Gastroesophageal sphincter (tissue), 4 donors: ENCODE data around the gene TLL1. TPM values are rescaled to one million over a fixed set of nuclear protein-coding genes. Genes with fewer than 3 reads are reported as not detected.

Experiments
- ATAC-seq: fragments of 150-250 bp; one replicate; pipeline ENCODE4 v1.9.1; 2016; ENCODE audit warnings: mild to moderate bottlenecking, moderate library complexity
- H3K27ac ChIP-seq, 4 donors: fragments of 200-600 bp; sonication (generic) in 3 of 4; 1 replicate in 3 of 4; 2 replicates in 1 of 4; pipeline ENCODE4 v1.5.1; 2016 to 2019
- H3K27me3 ChIP-seq: fragments of 200-600 bp; sonication (generic); one replicate; pipeline ENCODE4 v1.5.1; 2019
- H3K36me3 ChIP-seq, 2 donors: fragments of 200-600 bp; sonication (generic); one replicate each; pipeline ENCODE4 v1.5.1; 2019; ENCODE audit warnings: control low read depth in 1 of 2
- H3K4me1 ChIP-seq, 3 donors: fragments of 200-600 bp; sonication (generic); 1 replicate in 2 of 3; 2 replicates in 1 of 3; pipeline ENCODE4 v1.5.1; 2016 to 2019; ENCODE audit warnings: control low read depth in 2 of 3
- H3K4me3 ChIP-seq, 2 donors: fragments of 200-600 bp; sonication (generic); one replicate each; pipeline ENCODE4 v1.5.1; 2019; ENCODE audit warnings: mild to moderate bottlenecking in 1 of 2, moderate library complexity in 1 of 2
- H3K9me3 ChIP-seq, 3 donors: fragments of 200-600 bp; sonication (generic); one replicate each; pipeline ENCODE4 v1.5.1; 2017 to 2019; ENCODE audit warnings: control low read depth in 2 of 3
- EP300 ChIP-seq: sonication (generic); formaldehyde crosslinking; IDR thresholded peaks from one replicate; pipeline ENCODE4 v1.6.1; 2017; ENCODE audit warnings: antibody characterized with exemption, mild to moderate bottlenecking
- POLR2A ChIP-seq, 2 donors: fragments of 450-650 bp; IDR thresholded peaks; one replicate each; pipeline ENCODE4 v1.6.1; 2017; ENCODE audit warnings: antibody characterized with exemption in 2 of 2, mild to moderate bottlenecking in 2 of 2, moderate library complexity in 1 of 2
- POLR2AphosphoS5 ChIP-seq: sonication (generic); formaldehyde crosslinking; IDR thresholded peaks from one replicate; pipeline ENCODE4 v1.6.1; 2017; ENCODE audit warnings: antibody characterized with exemption
- WGBS, 2 donors: methylation state at CpG; one replicate each; pipeline ENCODE4 v1.1.5; 2018; ENCODE audit warnings: low coverage in 1 of 2; 5-methylcytosine and 5-hydroxymethylcytosine counted together
- total RNA-seq, 4 donors: library from RNA; depleted of rRNA; stranded (reverse); fragments of >200 nt; gene quantifications; one replicate each; pipeline ENCODE4 v1.1.0, GENCODE V29; 2016
- TF ChIP-seq, protein P1 (sequence below), 4 experiments: fragments of 200-600 bp in 2 of 4; fragments of 450-650 bp in 2 of 4; sonication (generic) in 1 of 4; IDR thresholded peaks; one replicate each; pipeline ENCODE4 v1.5.1; 2017 to 2019; ENCODE audit warnings: antibody characterized with exemption in 4 of 4, mild to moderate bottlenecking in 2 of 4, moderate library complexity in 2 of 4

TLL1 gene
- total RNA-seq, 4 donors from 2014 or later, result 7.0 to 9.3 (median 8.6) TPM

DNA sequence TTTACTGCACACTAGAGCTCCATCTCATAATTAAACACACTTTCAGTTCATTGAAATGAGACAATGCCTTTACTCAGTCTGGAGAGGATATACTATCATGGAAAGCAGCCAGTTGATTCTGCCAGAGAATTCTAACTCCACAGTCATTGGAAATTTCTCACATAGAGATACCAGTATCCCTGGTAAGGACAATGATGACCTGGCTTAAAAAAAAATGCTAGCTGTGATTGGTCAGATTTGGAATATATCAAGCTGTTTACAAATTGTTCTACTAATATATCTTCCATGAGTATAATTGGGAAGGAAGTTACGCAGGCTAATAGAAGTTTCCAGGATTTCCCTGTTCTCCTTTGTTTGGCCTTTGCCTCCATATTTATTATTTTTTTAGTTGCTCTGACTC is 34.5 kb upstream of the TLL1 start:
- 86 to 93% methylated on average over 1 of the region's 1 CpG for WGBS, 2 donors
- Histone ChIP-seq H3K4me3 (no peak overlapping the region), H3K27me3 (no peaks in the 10 kb centered on the region), H3K36me3 (no peaks in the 10 kb centered on the region), H3K4me1 (no peaks in the 10 kb centered on the region), H3K9me3 (no peaks in the 10 kb centered on the region), H3K27ac (peak overlapping the region in 1 of 4 donors; percentile 14)
- TF ChIP-seq, protein P1, sequence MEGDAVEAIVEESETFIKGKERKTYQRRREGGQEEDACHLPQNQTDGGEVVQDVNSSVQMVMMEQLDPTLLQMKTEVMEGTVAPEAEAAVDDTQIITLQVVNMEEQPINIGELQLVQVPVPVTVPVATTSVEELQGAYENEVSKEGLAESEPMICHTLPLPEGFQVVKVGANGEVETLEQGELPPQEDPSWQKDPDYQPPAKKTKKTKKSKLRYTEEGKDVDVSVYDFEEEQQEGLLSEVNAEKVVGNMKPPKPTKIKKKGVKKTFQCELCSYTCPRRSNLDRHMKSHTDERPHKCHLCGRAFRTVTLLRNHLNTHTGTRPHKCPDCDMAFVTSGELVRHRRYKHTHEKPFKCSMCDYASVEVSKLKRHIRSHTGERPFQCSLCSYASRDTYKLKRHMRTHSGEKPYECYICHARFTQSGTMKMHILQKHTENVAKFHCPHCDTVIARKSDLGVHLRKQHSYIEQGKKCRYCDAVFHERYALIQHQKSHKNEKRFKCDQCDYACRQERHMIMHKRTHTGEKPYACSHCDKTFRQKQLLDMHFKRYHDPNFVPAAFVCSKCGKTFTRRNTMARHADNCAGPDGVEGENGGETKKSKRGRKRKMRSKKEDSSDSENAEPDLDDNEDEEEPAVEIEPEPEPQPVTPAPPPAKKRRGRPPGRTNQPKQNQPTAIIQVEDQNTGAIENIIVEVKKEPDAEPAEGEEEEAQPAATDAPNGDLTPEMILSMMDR (IDR thresholded peaks at IDR 0.05), result no peak
- TF ChIP-seq POLR2A (IDR thresholded peaks at IDR 0.05) (no peak), EP300 (no peak), POLR2AphosphoS5 (no peak)
- ATAC-seq, result peak; percentile 42

DNA sequence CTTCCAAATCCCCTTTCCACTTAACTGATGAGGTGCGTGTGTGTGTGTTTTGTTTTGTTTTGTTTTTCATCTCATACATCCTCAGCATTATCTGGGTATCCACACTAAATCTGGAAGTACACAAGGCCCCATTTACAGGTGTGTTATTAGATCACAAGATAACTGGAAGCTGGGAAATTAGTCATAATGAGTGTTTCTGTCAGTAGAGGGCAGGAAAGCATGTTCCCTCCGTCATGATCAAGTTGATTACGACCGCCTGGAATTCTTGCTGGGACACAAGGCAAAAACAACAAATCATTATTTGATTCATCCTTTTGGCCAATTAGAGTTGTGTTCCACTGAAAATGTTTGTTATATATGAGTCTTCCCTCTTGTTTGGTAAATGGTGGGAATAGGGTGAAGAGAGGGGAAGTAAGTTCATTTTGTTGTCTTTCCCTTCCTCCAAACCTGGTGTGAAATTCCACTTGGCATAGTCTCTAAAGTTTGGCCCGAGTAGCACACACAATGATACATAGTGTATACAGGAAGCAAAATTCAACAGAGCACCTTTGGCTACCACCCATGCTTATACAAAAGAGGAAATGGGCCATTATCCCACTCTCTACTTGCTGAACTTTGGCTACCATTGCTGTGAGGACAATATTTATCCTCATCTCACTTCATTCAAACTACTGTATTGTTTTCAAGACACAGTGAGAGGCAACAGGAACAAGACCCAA is 33.3 kb upstream of the TLL1 start:
- WGBS, 2 donors, result 57 to 61% methylated on average over 4 to 5 of the region's 5 CpGs
- no peaks in the 10 kb centered on the region for H3K4me1 ChIP-seq
- H3K9me3 ChIP-seq, result no peaks in the 10 kb centered on the region
- ATAC-seq, result peak; percentile 25
- H3K27ac ChIP-seq, result peak overlapping the region in 1 of 4 donors; percentile 19
- H3K27me3 ChIP-seq, result no peaks in the 10 kb centered on the region
- TF ChIP-seq EP300 (no peak), POLR2A (IDR thresholded peaks at IDR 0.05) (no peak), POLR2AphosphoS5 (no peak)
- TF ChIP-seq, protein P1 (IDR thresholded peaks at IDR 0.05), result no peak
- no peaks in the 10 kb centered on the region for H3K36me3 ChIP-seq
- H3K4me3 ChIP-seq, result no peak overlapping the region

DNA sequence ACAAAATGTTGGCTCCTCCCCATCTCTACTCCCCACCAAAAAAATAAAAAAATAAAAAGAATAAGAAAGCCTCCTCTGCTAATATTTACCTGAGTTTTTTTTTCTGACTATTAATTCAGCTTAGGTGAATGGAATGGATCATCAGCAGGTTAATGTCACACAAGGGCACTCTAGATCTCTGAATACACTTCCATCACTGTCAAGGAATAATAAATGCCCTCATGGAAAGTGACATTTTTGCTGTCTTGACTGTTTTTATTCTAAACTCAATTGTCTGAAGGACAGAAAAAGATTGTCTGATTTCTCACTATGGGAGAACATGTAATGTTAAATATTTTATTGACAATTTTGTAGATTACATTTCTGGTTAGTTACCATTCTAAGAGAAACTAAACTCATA is 30.4 kb upstream of the TLL1 start:
- H3K27ac ChIP-seq, result no peak overlapping the region
- H3K9me3 ChIP-seq, result no peaks in the 10 kb centered on the region
- no peaks in the 10 kb centered on the region for H3K4me1 ChIP-seq
- H3K27me3 ChIP-seq, result no peaks in the 10 kb centered on the region
- no peaks in the 10 kb centered on the region for H3K36me3 ChIP-seq
- TF ChIP-seq POLR2A (IDR thresholded peaks at IDR 0.05) (no peak), POLR2AphosphoS5 (no peak)
- no peak overlapping the region for H3K4me3 ChIP-seq
- no peak for ATAC-seq

DNA sequence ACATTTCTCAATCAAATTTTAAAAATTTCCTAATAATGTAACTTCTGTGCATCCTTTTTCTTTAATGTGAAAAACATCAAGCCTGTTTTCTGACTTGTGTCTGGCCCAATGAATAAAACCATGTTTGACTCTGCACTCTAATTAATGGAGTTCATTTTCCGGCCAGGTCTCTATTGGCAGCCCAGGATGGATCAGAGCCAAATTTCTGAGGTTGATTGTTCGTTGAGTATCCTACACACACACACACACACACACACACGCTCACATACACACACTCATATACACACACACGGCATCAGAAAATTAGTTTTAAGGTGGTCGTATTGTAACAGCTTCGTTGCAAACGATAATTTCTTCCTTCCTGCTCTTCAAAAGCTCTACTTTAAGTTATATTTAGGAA is 28.9 kb upstream of the TLL1 start:
- H3K9me3 ChIP-seq, result no peaks in the 10 kb centered on the region
- H3K36me3 ChIP-seq, result no peaks in the 10 kb centered on the region
- no peak for ATAC-seq
- no peak for TF ChIP-seq POLR2AphosphoS5
- TF ChIP-seq, protein P1 (IDR thresholded peaks at IDR 0.05), result no peak
- no peak for TF ChIP-seq EP300
- no peak for TF ChIP-seq POLR2A (IDR thresholded peaks at IDR 0.05)
- no peaks in the 10 kb centered on the region for H3K4me1 ChIP-seq
- 32 to 51% methylated on average over 7 of the region's 7 CpGs for WGBS, 2 donors
- H3K4me3 ChIP-seq, result no peak overlapping the region
- no peak overlapping the region for H3K27ac ChIP-seq
- no peaks in the 10 kb centered on the region for H3K27me3 ChIP-seq

DNA sequence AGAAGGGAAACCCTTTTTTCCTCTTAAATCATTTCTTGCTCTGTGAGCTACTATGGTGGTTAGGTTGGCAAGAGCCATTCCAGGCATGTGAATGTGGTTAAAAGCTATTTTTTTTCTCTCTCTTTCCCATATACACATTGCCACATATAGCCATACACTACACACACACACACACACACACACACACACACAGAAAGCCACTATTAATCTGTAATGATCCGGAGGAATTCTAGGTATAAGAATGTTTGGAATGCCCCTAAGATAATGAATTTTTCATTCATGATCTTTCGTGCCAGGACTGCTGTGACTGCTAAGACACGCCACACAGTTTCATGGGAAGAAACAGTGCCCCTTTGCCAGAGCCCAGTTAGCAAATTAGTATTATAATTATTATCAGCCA is 21.8 kb upstream of the TLL1 start:
- Histone ChIP-seq H3K27me3 (no peaks in the 10 kb centered on the region), H3K27ac (no peak overlapping the region), H3K36me3 (no peaks in the 10 kb centered on the region), H3K4me3 (no peak overlapping the region), H3K9me3 (no peaks in the 10 kb centered on the region), H3K4me1 (no peaks in the 10 kb centered on the region)
- no peak for TF ChIP-seq EP300
- TF ChIP-seq, protein P1 (IDR thresholded peaks at IDR 0.05), result no peak
- TF ChIP-seq POLR2A (IDR thresholded peaks at IDR 0.05), result no peak
- no peak for TF ChIP-seq POLR2AphosphoS5
- 66 to 69% methylated on average over 2 to 3 of the region's 3 CpGs for WGBS, 2 donors
- ATAC-seq, result no peak
